PC-9 (cell line): Measurements from ENCODE around the gene KCNE4. TPM values are rescaled to one million over a fixed set of nuclear protein-coding genes. Genes with fewer than 3 reads are reported as not detected.

Source experiments
- BruUV-seq: library from RNA; stranded (reverse); fragments of 400-500 nt; replicated peaks from 2 replicates; lab custom pipeline; 2021; lab: Mats Ljungman, UMichigan
- CTCF ChIA-PET: fragments of 300-600 bp; sonication (Branson Sonifier 250); formaldehyde crosslinking; loops from one replicate; lab custom pipeline; 2022; ENCODE audit warnings: antibody characterized with exemption; lab: Charles Lee
- POLR2A ChIA-PET: fragments of 300-600 bp; sonication (Branson Sonifier 250); formaldehyde crosslinking; loops from one replicate; lab custom pipeline; 2022; ENCODE audit warnings: antibody characterized with exemption; ENCODE audit not compliant: unreplicated experiment; lab: Charles Lee
- DNase-seq, 2 experiments: peaks; one replicate each; pipeline versions ENCODE4 v3.0.0 to v3.0.0-alpha.2; 2015 to 2022; ENCODE audit warnings: mixed read lengths in 1 of 2
- H2AFZ ChIP-seq: fragments of 200-600 bp; sonication (generic); 2 replicates; pipeline ENCODE4 v1.8.1; 2017; ENCODE audit warnings: antibody characterized with exemption
- H3F3A ChIP-seq: fragments of 200-600 bp; sonication (generic); 2 replicates; pipeline ENCODE4 v1.8.1; 2017; ENCODE audit warnings: antibody characterized with exemption, mild to moderate bottlenecking, low read depth; ENCODE audit not compliant: insufficient read depth
- H3K27ac ChIP-seq: fragments of 200-600 bp; sonication (generic); 2 replicates; pipeline ENCODE4 v1.6.1; 2016; ENCODE audit warnings: mixed run types
- H3K27me3 ChIP-seq: fragments of 200-600 bp; sonication (generic); 2 replicates; pipeline ENCODE4 v1.6.1; 2016; ENCODE audit warnings: low read depth, mixed run types; ENCODE audit not compliant: insufficient read depth
- H3K36me3 ChIP-seq: fragments of 200-600 bp; sonication (generic); 2 replicates; pipeline ENCODE4 v1.6.1; 2016; ENCODE audit warnings: low read depth, mixed run types
- H3K4me1 ChIP-seq: fragments of 200-600 bp; sonication (generic); replicated peaks from 2 replicates; pipeline ENCODE4 v1.6.1; 2016; ENCODE audit warnings: mixed run types; ENCODE audit not compliant: insufficient read depth
- H3K4me2 ChIP-seq: fragments of 200-600 bp; sonication (generic); 2 replicates; pipeline ENCODE4 v1.6.1; 2017; ENCODE audit warnings: mixed run types
- H3K4me3 ChIP-seq: fragments of 200-600 bp; sonication (generic); 2 replicates; pipeline ENCODE4 v1.6.1; 2016; ENCODE audit warnings: mixed run types
- H3K79me2 ChIP-seq: fragments of 200-600 bp; sonication (generic); 2 replicates; pipeline ENCODE4 v1.6.1; 2017; ENCODE audit warnings: low read depth, mixed run types
- H3K9me2 ChIP-seq: fragments of 200-600 bp; sonication (generic); 2 replicates; pipeline ENCODE4 v1.8.1; 2017; ENCODE audit warnings: mild to moderate bottlenecking; ENCODE audit not compliant: insufficient read depth
- H3K9me3 ChIP-seq: fragments of 200-600 bp; sonication (generic); 2 replicates; pipeline ENCODE4 v1.8.1; 2016; ENCODE audit warnings: low read depth; ENCODE audit not compliant: insufficient read depth
- H4K20me1 ChIP-seq: fragments of 200-600 bp; sonication (generic); 2 replicates; pipeline ENCODE4 v1.8.1; 2017; ENCODE audit not compliant: insufficient read depth
- CTCF ChIP-seq: fragments of 200-600 bp; sonication (generic); conservative IDR thresholded peaks from 2 replicates; pipeline ENCODE4 v1.6.1; 2017; ENCODE audit warnings: mixed run types, antibody characterized with exemption, mild to moderate bottlenecking, moderate library complexity
- EZH2 ChIP-seq: fragments of 200-600 bp; sonication (generic); IDR thresholded peaks from 2 replicates; pipeline ENCODE4 v1.8.0; 2017; ENCODE audit warnings: antibody characterized with exemption, low read depth
- intact Hi-C: fragments of 100-400 bp; cut with micrococcal nuclease; formaldehyde crosslinking; loops from one replicate; pipeline ENCODE4 v1.10.0; 2022; ENCODE audit not compliant: unreplicated experiment
- total RNA-seq: library from RNA; stranded (reverse); gene quantifications from 2 replicates; pipeline ENCODE4 v1.2.3, GENCODE V29; 2021

Gene KCNE4
- total RNA-seq, 1 experiment from 2014 or later, result 0.11 TPM

DNA sequence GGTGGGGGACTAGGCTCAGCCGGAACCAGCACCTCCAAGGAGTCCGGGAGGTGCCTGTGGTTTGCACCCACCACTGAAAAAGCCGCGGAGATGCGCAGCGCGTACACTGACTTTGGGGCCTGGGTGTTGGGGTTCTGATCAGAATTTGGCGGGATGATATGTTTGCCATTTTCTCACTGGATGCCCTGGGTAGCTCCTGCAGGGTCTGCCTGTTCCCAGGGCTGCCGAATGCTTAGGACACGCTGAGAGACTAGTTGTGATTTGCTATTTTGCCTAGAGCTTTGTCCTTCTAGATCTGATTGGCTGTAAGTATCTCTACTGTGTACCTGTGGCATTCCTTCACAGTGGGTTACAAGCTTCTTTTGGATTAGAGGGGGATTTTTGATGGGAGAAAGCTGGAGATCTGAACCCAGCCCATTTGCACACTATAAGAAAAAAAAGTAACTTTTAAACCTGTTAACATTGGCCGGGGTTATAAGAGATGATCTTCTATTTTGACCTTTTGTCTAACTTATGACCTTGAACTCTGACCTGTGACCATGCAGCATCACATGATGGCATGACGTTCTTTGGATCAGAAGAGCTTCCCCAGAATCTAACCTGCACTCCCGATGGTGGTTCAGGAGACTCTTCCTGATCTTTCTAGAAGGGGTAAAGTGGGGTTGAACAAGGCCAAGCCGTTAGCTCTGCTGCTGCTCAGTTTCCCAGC, 1.6 kb downstream of the KCNE4 start:
- no peaks in the 10 kb centered on the region; the same call in 1 of the 2 replicates for H3K9me3 ChIP-seq
- BruUV-seq, result no TSS peak
- no peak overlapping the region for H3K27ac ChIP-seq
- no peak overlapping the region for H2AFZ ChIP-seq
- DNase-seq, result no peak
- H3F3A ChIP-seq, result no peaks in the 10 kb centered on the region
- peaks cover 1% of the 10 kb centered on the region; the same call in 1 of the 2 replicates for H3K4me1 ChIP-seq
- intact Hi-C loops, result no loop called here
- no peak overlapping the region for H3K4me3 ChIP-seq
- no peaks in the 10 kb centered on the region for H3K27me3 ChIP-seq
- no peaks in the 10 kb centered on the region for H4K20me1 ChIP-seq
- no peaks in the 10 kb centered on the region for H3K36me3 ChIP-seq
- no peaks in the 10 kb centered on the region for H3K79me2 ChIP-seq
- no peak overlapping the region for H3K4me2 ChIP-seq
- no peak for TF ChIP-seq EZH2
- no peak for TF ChIP-seq CTCF
- ChIA-PET POLR2A (interaction anchor here (0.6 kb wide), 1 partner anchor 14 kb away, joined by 3 read pairs; no protein-coding TSS in a partner anchor), CTCF (interaction anchor here (0.5 kb wide), 1 partner anchor 13 kb away, joined by 3 read pairs; no protein-coding TSS in a partner anchor)
- no peaks in the 10 kb centered on the region for H3K9me2 ChIP-seq

DNA sequence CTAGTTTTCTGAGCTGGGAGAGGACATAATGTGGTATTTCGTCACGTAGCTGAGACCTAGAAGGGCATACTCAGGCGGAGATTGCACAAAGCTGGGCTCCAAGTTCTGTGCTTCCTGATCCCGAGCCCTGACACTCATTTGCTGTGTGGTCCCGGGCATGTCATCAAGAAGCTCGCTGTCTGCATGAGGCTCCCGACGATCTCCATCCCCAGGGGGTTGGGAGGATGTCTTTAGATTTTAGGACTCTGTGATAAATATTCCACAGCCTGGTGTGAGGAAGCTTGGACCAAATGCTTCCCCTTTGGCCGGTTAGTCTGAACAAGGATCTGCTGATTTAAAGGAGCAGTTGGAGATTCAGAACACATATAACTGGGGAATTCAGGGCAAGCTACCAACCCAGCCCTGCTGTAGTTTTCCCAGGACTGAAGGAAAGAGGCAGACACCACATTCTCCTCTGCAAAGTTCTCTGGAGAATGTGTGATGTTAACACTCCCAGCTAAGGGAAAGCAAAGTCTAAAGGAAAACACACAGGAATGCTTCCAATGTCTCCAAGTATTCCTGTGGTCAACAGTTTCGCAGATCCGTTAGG, 2.3 kb downstream of the KCNE4 start:
- H3K4me1 ChIP-seq, result peaks cover 8% of the 10 kb centered on the region
- ChIA-PET POLR2A (interaction anchor here (0.6 kb wide), 2 partner anchors 13 to 15 kb away, joined by 3 read pairs; no protein-coding TSS in a partner anchor), CTCF (no interaction called here)
- no peaks in the 10 kb centered on the region; the same call in 1 of the 2 replicates for H3K9me3 ChIP-seq
- no peaks in the 10 kb centered on the region for H3K79me2 ChIP-seq
- H3K4me3 ChIP-seq, result no peak overlapping the region
- H4K20me1 ChIP-seq, result no peaks in the 10 kb centered on the region
- DNase-seq, result no peak
- no peaks in the 10 kb centered on the region for H3K9me2 ChIP-seq
- no peak overlapping the region for H3K4me2 ChIP-seq
- no peak overlapping the region for H3K27ac ChIP-seq
- no peak overlapping the region for H2AFZ ChIP-seq
- H3K36me3 ChIP-seq, result no peaks in the 10 kb centered on the region
- no TSS peak for BruUV-seq
- no peaks in the 10 kb centered on the region for H3K27me3 ChIP-seq
- TF ChIP-seq EZH2, result no peak
- no peak for TF ChIP-seq CTCF
- intact Hi-C loops, result no loop called here
- H3F3A ChIP-seq, result peaks cover 4% of the 10 kb centered on the region; the same call in 1 of the 2 replicates

DNA sequence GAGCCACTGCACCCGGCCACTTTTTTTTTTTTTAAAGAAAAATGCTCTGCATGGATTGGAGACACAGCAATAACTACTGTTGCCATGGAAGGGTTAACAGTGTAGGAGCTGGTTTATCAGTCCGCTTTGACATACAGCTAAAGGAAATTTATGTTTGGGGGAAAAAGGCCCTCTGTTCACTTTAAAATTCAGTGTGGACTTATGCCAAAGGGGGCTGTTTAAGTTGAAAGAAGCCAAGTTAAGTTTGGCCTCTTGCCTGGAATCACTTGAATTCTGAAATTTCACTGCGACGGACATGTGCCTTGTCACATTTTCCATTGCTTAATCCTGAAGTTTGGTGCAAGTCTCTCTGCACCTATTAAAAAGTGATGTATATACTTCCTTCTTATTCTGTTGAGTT, 3.1 kb downstream of the KCNE4 start:
- Histone ChIP-seq H3K9me3 (no peaks in the 10 kb centered on the region; the same call in 1 of the 2 replicates), H3K79me2 (no peaks in the 10 kb centered on the region), H2AFZ (no peak overlapping the region), H3K36me3 (no peaks in the 10 kb centered on the region), H3K27ac (no peak overlapping the region), H3K9me2 (no peaks in the 10 kb centered on the region), H3K4me2 (no peak overlapping the region), H3K4me3 (no peak overlapping the region), H3K4me1 (peaks cover 12% of the 10 kb centered on the region), H3K27me3 (no peaks in the 10 kb centered on the region), H3F3A (peaks cover 10% of the 10 kb centered on the region; the same call in 1 of the 2 replicates), H4K20me1 (no peaks in the 10 kb centered on the region)
- POLR2A ChIA-PET, result interaction anchor here (0.6 kb wide), 1 partner anchor 14 kb away, joined by 3 read pairs; no protein-coding TSS in a partner anchor
- TF ChIP-seq EZH2 (no peak), CTCF (no peak)
- intact Hi-C loops, result no loop called here
- BruUV-seq, result no TSS peak
- CTCF ChIA-PET, result no interaction called here
- DNase-seq, result no peak
